ENCODE data around the gene NSUN3.
"Not testable (repeated sequence)": the region's sequence is repeated elsewhere in the genome, so short reads cannot be mapped to it uniquely, and the experiment has no call there.

The NSUN3 gene

GRCh38 chr3:94066506-94067500 lies 3.9 kb downstream of the NSUN3 start:
- in situ Hi-C loops (cut with HindIII; ENCODE audit: low sequenced_read_pairs) = no loop called here

DNA sequence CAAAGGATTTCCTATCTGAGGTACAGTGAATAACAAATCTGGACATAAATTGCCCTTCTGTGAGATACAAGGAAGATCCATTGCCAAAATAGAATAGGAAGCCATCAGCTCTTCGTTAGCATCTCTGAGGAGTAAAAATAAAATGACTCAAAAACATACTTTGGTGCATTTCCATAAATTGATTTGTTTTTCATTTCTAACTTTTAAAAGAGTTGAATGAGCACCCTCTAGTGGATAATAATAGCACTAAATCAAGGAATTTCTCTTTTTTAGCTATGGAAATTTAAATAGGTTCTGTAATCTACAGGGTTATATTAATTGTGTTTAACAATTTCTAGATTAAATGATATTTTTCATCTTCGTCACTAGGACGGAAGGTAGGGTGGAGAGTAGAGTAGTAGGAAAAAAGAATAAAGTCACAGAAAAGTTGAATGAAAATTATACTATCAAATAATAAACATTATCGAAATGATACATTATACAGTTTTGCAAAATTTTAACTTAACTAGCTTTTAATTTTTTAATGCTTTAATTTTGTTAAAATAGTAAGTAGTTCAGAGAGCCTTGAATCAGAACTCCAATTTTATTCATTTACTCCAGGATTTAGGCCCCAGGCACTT lies 6.4 kb downstream of the NSUN3 start:
- in situ Hi-C loops (cut with HindIII; ENCODE audit: low sequenced_read_pairs) = no loop called here

DNA sequence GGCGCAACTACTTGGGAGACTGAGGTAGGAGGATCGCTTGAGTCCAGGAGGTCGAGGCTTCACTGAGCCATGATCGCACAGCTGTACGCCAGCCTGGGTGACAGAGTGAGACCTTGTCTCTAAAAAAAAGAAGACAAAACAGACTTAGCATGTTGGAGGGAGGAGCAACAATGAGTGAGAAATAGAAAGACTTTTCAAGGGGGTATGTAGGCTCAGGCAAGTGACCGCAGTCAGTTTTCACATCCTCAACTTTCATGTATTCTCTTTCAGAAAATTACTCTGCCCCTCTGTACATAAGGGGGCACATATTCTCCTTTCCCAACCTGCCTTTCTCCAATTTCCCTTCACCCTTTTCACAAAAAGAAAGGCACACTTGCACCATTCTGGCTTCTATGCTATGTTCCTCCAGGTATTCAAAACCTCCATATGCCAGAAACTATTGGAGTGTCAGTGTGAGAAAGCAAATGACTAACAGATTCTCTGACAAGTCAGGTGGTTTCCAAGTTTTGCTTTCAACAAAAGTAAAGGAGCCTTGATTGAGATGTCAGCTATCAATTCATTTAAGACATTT lies 7.6 kb downstream of the NSUN3 start:
- in situ Hi-C loops (cut with HindIII; ENCODE audit: low sequenced_read_pairs) = no loop called here

- in situ Hi-C loops (cut with HindIII; ENCODE audit: low sequenced_read_pairs) = no loop called here
Measured at GRCh38 chr3:94071713-94072284, 8.9 kb downstream of the NSUN3 start.

GRCh38 chr3:94076055-94076454 lies 13.2 kb downstream of the NSUN3 start:
- in situ Hi-C loops (cut with HindIII; ENCODE audit: low sequenced_read_pairs) = no loop called here

DNA sequence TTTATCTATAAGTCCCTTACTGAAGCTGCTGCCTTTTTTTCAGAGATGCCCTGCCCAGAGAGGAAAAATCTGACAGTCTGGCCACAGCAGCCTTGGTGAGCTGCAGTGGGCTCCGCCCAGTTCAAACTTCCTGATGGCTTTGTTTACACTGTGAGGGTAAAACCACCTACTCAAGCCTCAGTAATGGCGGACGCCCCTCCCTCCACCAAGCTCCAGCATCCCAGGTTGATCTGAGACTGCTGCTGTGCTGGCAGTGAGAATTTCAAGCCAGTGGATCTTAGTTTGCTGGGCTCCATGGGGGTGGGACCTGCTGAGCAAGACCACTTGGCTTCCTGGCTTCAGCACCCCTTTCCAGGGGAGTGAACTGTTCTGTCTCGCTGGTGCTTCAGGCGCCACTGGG lies 17.7 kb downstream of the NSUN3 start:
- in situ Hi-C loops (cut with HindIII; ENCODE audit: low sequenced_read_pairs) = not testable (repeated sequence)

DNA sequence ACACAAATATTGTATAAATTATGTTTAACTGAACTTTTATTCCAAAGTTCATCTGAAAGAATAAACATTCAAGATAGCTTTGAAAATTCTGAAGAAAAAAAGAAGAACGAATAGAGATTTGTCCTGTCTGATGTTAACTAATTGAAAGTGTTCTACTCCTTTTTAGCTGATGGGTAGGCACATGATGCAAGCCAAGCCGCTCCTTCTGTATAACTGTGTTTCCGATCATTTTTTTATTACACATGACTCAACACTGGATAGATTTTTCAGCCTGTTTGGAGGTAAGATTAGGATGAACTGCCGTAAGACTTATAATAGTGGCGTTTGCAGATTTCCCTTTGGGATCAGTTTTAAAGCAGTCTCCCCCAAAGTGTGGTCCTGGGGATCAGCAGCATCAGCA lies 19.0 kb downstream of the NSUN3 start:
- in situ Hi-C loops (cut with HindIII; ENCODE audit: low sequenced_read_pairs) = no loop called here

DNA sequence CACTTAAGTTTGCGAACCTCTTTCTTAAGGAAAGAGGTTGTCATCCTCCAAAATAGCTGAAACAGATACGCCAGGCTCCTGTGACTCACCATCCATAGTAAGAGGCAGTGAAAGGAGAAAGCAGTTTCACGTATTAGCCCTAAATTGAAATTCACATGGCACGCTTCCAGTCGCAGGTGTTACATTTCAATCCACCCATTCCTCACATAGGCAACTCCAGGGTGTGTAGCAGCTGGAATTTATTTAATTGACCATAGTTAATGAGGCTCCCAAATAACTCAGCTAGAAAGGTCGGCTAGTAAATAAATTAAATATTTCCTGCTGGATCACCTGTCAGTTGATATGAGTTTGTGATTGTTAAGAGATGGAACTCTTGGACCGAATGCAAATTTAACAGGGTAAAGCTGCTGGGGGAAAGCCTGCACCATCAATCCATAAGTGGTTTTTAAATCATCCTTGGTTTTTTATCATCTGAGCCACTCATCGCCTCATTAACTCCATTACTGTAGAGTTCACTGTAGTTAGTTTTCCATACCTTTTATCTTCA lies 19.6 kb downstream of the NSUN3 start:
- in situ Hi-C loops (cut with HindIII; ENCODE audit: low sequenced_read_pairs) = no loop called here

DNA sequence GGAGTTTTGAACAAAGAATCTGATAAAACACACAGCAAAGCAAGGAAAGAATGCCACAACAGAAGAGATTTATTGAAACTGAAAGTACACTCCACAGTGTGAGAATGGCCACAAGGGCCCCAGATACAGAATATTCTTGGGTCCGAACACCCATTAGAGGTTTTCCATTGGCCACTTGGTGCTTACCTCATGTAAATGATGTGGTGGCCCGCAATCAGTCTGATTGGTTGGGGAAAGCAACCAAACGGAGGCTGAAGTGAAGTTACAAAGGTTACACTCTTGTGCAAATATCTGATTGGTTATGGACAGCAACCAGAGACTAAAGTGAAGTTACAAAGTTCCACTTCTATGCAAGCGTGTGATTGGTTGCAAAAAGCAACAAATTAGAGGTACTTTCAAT lies 20.4 kb downstream of the NSUN3 start:
- in situ Hi-C loops (cut with HindIII; ENCODE audit: low sequenced_read_pairs) = no loop called here

GRCh38 chr3:94089126-94089525 lies 26.3 kb downstream of the NSUN3 start:
- in situ Hi-C loops (cut with HindIII; ENCODE audit: low sequenced_read_pairs) = no loop called here

GRCh38 chr3:94092086-94092485 lies 29.2 kb downstream of the NSUN3 start:
- in situ Hi-C loops (cut with HindIII; ENCODE audit: low sequenced_read_pairs) = no loop called here

- in situ Hi-C loops (cut with HindIII; ENCODE audit: low sequenced_read_pairs) = no loop called here
Measured at GRCh38 chr3:94093151-94093550, 30.3 kb downstream of the NSUN3 start.

DNA sequence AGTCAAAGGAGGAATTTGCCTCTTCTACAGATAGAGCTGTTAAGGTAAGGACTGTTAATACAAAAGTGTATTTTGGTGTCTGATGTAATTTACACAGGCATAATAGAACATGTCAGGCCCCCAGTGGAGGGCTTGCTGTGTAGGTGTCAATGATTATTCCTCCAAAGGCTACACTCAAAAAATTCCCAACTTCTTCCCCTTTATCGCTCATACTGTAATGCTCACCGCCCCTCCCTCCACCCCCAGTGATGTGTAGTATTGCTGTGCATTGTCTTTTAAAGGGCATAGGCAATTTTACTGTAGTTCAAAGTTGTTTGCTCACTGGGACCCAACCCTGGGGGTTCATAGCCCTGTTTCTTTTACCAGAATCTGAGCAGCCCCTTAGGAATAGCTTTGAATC lies 32.2 kb downstream of the NSUN3 start:
- in situ Hi-C loops (cut with HindIII; ENCODE audit: low sequenced_read_pairs) = no loop called here

DNA sequence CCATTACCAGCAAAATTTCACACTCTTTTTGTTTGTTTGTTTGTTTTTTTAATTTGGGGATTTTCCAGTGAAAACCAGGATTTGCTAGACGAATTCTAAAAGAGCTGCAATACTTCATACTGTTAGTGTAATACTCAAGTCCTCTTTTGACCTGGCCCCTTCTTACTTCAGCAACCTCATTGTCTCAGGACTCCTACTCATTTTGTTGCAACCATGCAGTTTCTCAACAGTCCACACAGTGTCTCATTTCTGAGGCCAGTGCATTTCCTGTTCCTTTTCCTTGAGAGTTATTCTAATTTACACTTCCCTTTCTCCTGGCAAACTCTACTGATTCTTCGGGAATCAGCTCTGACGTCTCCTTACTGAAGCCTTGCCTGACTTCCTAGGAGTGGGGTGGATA lies 35.6 kb downstream of the NSUN3 start:
- in situ Hi-C loops (cut with HindIII; ENCODE audit: low sequenced_read_pairs) = no loop called here

GRCh38 chr3:94099311-94099710 lies 36.5 kb downstream of the NSUN3 start:
- in situ Hi-C loops (cut with HindIII; ENCODE audit: low sequenced_read_pairs) = no loop called here

DNA sequence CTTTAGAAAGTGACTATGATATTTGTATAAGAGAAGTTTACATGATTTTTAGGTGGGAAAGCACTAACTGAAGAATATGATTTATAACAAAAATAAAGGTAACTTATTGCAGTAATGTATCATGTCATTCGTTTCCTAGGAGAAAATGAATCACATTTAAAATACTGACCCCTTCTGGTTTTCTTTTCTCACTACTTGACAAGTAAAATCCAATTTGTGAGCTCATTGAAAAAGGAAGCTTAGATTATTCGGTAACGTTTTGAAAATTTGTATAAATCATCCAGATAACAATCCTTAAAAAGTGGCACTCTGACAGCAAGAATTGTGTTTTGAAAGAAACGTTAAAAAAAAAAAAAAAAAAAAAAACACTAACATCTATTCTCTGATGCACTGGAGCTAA lies 39.0 kb downstream of the NSUN3 start:
- in situ Hi-C loops (cut with HindIII; ENCODE audit: low sequenced_read_pairs) = no loop called here

GRCh38 chr3:94106268-94106667 lies 43.4 kb downstream of the NSUN3 start:
- in situ Hi-C loops (cut with HindIII; ENCODE audit: low sequenced_read_pairs) = no loop called here

DNA sequence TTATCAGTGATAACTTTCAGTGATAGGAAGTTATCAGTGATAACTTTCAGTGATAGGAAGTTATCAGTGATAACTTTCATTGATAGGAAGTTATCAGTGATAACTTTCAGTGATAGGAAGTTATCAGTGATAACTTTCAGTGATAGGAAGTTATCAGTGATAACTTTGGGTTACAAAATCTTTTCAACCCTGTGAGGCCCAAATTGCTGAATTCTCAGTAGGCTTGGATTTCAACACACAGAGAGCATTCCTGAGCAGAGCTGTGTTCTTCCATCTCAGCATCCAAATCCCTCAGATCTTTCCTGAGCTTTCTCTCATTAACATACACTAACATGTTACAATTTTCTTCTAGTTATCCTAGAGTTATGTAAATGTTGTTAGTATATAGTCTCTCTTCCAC lies 47.4 kb downstream of the NSUN3 start:
- in situ Hi-C loops (cut with HindIII; ENCODE audit: low sequenced_read_pairs) = not testable (repeated sequence)

DNA sequence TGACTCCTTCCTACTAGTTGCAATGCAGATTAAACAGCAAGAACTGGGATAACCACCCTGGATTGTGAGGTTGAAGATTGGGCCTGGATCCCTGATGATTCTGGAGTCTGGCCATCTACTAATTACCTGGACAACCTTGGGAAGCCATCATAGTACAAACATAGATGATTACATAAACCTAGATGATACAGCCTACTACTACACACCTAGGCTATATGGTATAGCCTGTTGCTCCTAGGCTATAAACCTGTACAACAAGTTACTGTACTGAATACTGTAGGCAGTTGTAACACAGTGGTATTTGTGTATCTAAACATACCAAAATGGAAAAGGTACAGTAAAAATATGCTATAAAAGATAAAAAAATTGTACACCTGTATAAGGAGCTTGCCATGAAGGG lies 48.0 kb downstream of the NSUN3 start:
- in situ Hi-C loops (cut with HindIII; ENCODE audit: low sequenced_read_pairs) = no loop called here

GRCh38 chr3:94114666-94115065 lies 51.8 kb downstream of the NSUN3 start:
- in situ Hi-C loops (cut with HindIII; ENCODE audit: low sequenced_read_pairs) = no loop called here

- in situ Hi-C loops (cut with HindIII; ENCODE audit: low sequenced_read_pairs) = no loop called here
Measured at GRCh38 chr3:94115482-94115881, 52.6 kb downstream of the NSUN3 start.
